Measurements from ENCODE around the gene OLFM2. TPM values are rescaled to one million over a fixed set of nuclear protein-coding genes. Genes with fewer than 3 reads are reported as not detected.

Gene OLFM2
- total and polyA plus RNA-seq, 5 donors, result 5.9 to 15.9 (median 8.7) TPM

- no peaks in the 10 kb centered on the region for H3K4me1 ChIP-seq (ENCODE audit: control insufficient read depth, insufficient read depth, low read length)
- WGBS, result 68% methylated on average over 13 of the region's 13 CpGs
- no peaks in the 10 kb centered on the region for H3K27me3 ChIP-seq (ENCODE audit: control insufficient read depth, insufficient read depth)
- no peak overlapping the region for H3K27ac ChIP-seq (ENCODE audit: low read length)
- no peak for DNase-seq
- H3K9me3 ChIP-seq (ENCODE audit: control insufficient read depth, low read length), result no peaks in the 10 kb centered on the region
- no peak overlapping the region for H3K4me3 ChIP-seq (ENCODE audit: low read length)
- intact Hi-C loops (cut with DNase I), result no loop called here
- ATAC-seq, result no peak
These were observed 61.2 kb downstream of the OLFM2 start for GRCh38 chr19:9875031-9875627.

- DNase-seq (no peak), ATAC-seq (no peak)
- WGBS, result 90% methylated on average over 8 of the region's 8 CpGs
- Histone ChIP-seq H3K9me3 (ENCODE audit: control insufficient read depth, low read length) (no peaks in the 10 kb centered on the region), H3K27me3 (ENCODE audit: control insufficient read depth, insufficient read depth) (no peaks in the 10 kb centered on the region), H3K4me1 (ENCODE audit: control insufficient read depth, insufficient read depth, low read length) (no peaks in the 10 kb centered on the region), H3K4me3 (ENCODE audit: low read length) (no peak overlapping the region), H3K27ac (ENCODE audit: low read length) (no peak overlapping the region)
- intact Hi-C loops (cut with DNase I), result no loop called here
These were observed 63.6 kb downstream of the OLFM2 start for GRCh38 chr19:9872618-9873242.

GRCh38 chr19:9871626-9872338 is 64.5 kb downstream of the OLFM2 start:
- 50% methylated on average over 16 of the region's 16 CpGs for WGBS
- no peak overlapping the region for H3K27ac ChIP-seq (ENCODE audit: low read length)
- no peaks in the 10 kb centered on the region for H3K27me3 ChIP-seq (ENCODE audit: control insufficient read depth, insufficient read depth)
- intact Hi-C loops (cut with DNase I), result no loop called here
- no peaks in the 10 kb centered on the region for H3K9me3 ChIP-seq (ENCODE audit: control insufficient read depth, low read length)
- no peaks in the 10 kb centered on the region for H3K4me1 ChIP-seq (ENCODE audit: control insufficient read depth, insufficient read depth, low read length)
- no peak for ATAC-seq
- no peak for DNase-seq
- no peak overlapping the region for H3K4me3 ChIP-seq (ENCODE audit: low read length)

- peak in 1 of 3 donors; percentile 1 for DNase-seq
- no peak for ATAC-seq
- no peak overlapping the region for H3K27ac ChIP-seq (ENCODE audit: low read length)
- no peak overlapping the region for H3K4me3 ChIP-seq (ENCODE audit: low read length)
- WGBS, result 64% methylated on average over 7 of the region's 7 CpGs
- H3K4me1 ChIP-seq (ENCODE audit: control insufficient read depth, insufficient read depth, low read length), result no peaks in the 10 kb centered on the region
- no peaks in the 10 kb centered on the region for H3K27me3 ChIP-seq (ENCODE audit: control insufficient read depth, insufficient read depth)
- intact Hi-C loops (cut with DNase I), result no loop called here
- no peaks in the 10 kb centered on the region for H3K9me3 ChIP-seq (ENCODE audit: control insufficient read depth, low read length)
These were observed 67.2 kb downstream of the OLFM2 start for GRCh38 chr19:9868983-9869617.

- Histone ChIP-seq H3K4me3 (ENCODE audit: low read length) (no peak overlapping the region), H3K27ac (ENCODE audit: low read length) (no peak overlapping the region), H3K27me3 (ENCODE audit: control insufficient read depth, insufficient read depth) (no peaks in the 10 kb centered on the region), H3K9me3 (ENCODE audit: control insufficient read depth, low read length) (no peaks in the 10 kb centered on the region), H3K4me1 (ENCODE audit: control insufficient read depth, insufficient read depth, low read length) (no peaks in the 10 kb centered on the region)
- ATAC-seq (no peak), DNase-seq (peak in 1 of 3 donors; percentile 4)
- intact Hi-C loops (cut with DNase I), result no loop called here
- 81% methylated on average over 16 of the region's 16 CpGs for WGBS
These were observed 70.4 kb downstream of the OLFM2 start for GRCh38 chr19:9865732-9866501.

GRCh38 chr19:9863759-9864158 is 72.6 kb downstream of the OLFM2 start:
- Histone ChIP-seq H3K27me3 (ENCODE audit: control insufficient read depth, insufficient read depth) (no peaks in the 10 kb centered on the region), H3K9me3 (ENCODE audit: control insufficient read depth, low read length) (no peaks in the 10 kb centered on the region), H3K4me3 (ENCODE audit: low read length) (no peak overlapping the region), H3K4me1 (ENCODE audit: control insufficient read depth, insufficient read depth, low read length) (no peaks in the 10 kb centered on the region), H3K27ac (ENCODE audit: low read length) (no peak overlapping the region)
- intact Hi-C loops (cut with DNase I), result no loop called here
- 87% methylated on average over 5 of the region's 5 CpGs for WGBS
- DNase-seq, result peak in 1 of 3 donors; percentile 3
- ATAC-seq, result no peak

- Histone ChIP-seq H3K4me3 (ENCODE audit: low read length) (no peak overlapping the region), H3K4me1 (ENCODE audit: control insufficient read depth, insufficient read depth, low read length) (no peaks in the 10 kb centered on the region), H3K9me3 (ENCODE audit: control insufficient read depth, low read length) (no peaks in the 10 kb centered on the region), H3K27me3 (ENCODE audit: control insufficient read depth, insufficient read depth) (no peaks in the 10 kb centered on the region), H3K27ac (ENCODE audit: low read length) (no peak overlapping the region)
- intact Hi-C loops (cut with DNase I), result no loop called here
- 75% methylated on average over 4 of the region's 4 CpGs for WGBS
- DNase-seq (no peak), ATAC-seq (no peak)
These were observed 73.4 kb downstream of the OLFM2 start for GRCh38 chr19:9862938-9863337.

- Histone ChIP-seq H3K4me3 (ENCODE audit: low read length) (no peak overlapping the region), H3K9me3 (ENCODE audit: control insufficient read depth, low read length) (no peaks in the 10 kb centered on the region), H3K27ac (ENCODE audit: low read length) (no peak overlapping the region), H3K4me1 (ENCODE audit: control insufficient read depth, insufficient read depth, low read length) (no peaks in the 10 kb centered on the region), H3K27me3 (ENCODE audit: control insufficient read depth, insufficient read depth) (no peaks in the 10 kb centered on the region)
- WGBS, result 100% methylated on average over 1 of the region's 1 CpG
- DNase-seq (no peak), ATAC-seq (no peak)
- intact Hi-C loops (cut with DNase I), result no loop called here
These were observed 74.8 kb downstream of the OLFM2 start for GRCh38 chr19:9861503-9861902.

GRCh38 chr19:9860407-9860806 is 75.9 kb downstream of the OLFM2 start:
- no peak for ATAC-seq
- intact Hi-C loops (cut with DNase I), result no loop called here
- no peak overlapping the region for H3K4me3 ChIP-seq (ENCODE audit: low read length)
- no peaks in the 10 kb centered on the region for H3K27me3 ChIP-seq (ENCODE audit: control insufficient read depth, insufficient read depth)
- DNase-seq, result no peak
- H3K9me3 ChIP-seq (ENCODE audit: control insufficient read depth, low read length), result no peaks in the 10 kb centered on the region
- 83% methylated on average over 8 of the region's 8 CpGs for WGBS
- H3K27ac ChIP-seq (ENCODE audit: low read length), result no peak overlapping the region
- no peaks in the 10 kb centered on the region for H3K4me1 ChIP-seq (ENCODE audit: control insufficient read depth, insufficient read depth, low read length)

- Histone ChIP-seq H3K9me3 (ENCODE audit: control insufficient read depth, low read length) (no peaks in the 10 kb centered on the region), H3K27me3 (ENCODE audit: control insufficient read depth, insufficient read depth) (no peaks in the 10 kb centered on the region), H3K4me1 (ENCODE audit: control insufficient read depth, insufficient read depth, low read length) (no peaks in the 10 kb centered on the region), H3K4me3 (ENCODE audit: low read length) (no peak overlapping the region), H3K27ac (ENCODE audit: low read length) (no peak overlapping the region)
- DNase-seq (no peak), ATAC-seq (no peak)
- intact Hi-C loops (cut with DNase I), result loop anchor here in 1 of 4 donors (10.0 kb wide), 1 partner anchor 566 kb away; the partner anchor contains the start of gene PDE4A
These were observed 77.5 kb downstream of the OLFM2 start for GRCh38 chr19:9858766-9859165.

All from right cardiac atrium (tissue), 5 donors.